Glutamatergic neuron (in vitro differentiated cells): Measurements from ENCODE around the gene SMC5. TPM values are rescaled to one million over a fixed set of nuclear protein-coding genes. Genes with fewer than 3 reads are reported as not detected.
A peak's percentile ranks its signal among the peaks of the same experiment; 100 is the strongest.
"Not testable (repeated sequence)": the region's sequence is repeated elsewhere in the genome, so short reads cannot be mapped to it uniquely, and the experiment has no call there.

ENCODE experiments used
- DNase-seq: peaks from one replicate; pipeline ENCODE4 v3.0.0; 2022
- H3K27ac Mint-ChIP-seq: one replicate; pipeline ENCODE4 v1.8.0; 2020; ENCODE audit warnings: mild to moderate bottlenecking, mixed read lengths, inconsistent platforms; ENCODE audit not compliant: unreplicated experiment
- H3K27me3 Mint-ChIP-seq: one replicate; pipeline ENCODE4 v1.8.0; 2020; ENCODE audit warnings: mild to moderate bottlenecking, moderate library complexity, mixed read lengths, inconsistent platforms; ENCODE audit not compliant: unreplicated experiment
- H3K36me3 Mint-ChIP-seq: one replicate; pipeline ENCODE4 v1.8.0; 2020; ENCODE audit warnings: mild to moderate bottlenecking, mixed read lengths, inconsistent platforms; ENCODE audit not compliant: unreplicated experiment
- H3K4me1 Mint-ChIP-seq: one replicate; pipeline ENCODE4 v1.8.0; 2020; ENCODE audit warnings: mild to moderate bottlenecking, low read depth, mixed read lengths, inconsistent platforms; ENCODE audit not compliant: unreplicated experiment
- H3K4me3 Mint-ChIP-seq: one replicate; pipeline ENCODE4 v1.8.0; 2020; ENCODE audit warnings: mild to moderate bottlenecking, mixed read lengths, inconsistent platforms; ENCODE audit not compliant: unreplicated experiment
- H3K9me3 Mint-ChIP-seq: one replicate; pipeline ENCODE4 v1.8.0; 2020; ENCODE audit warnings: mild to moderate bottlenecking, moderate library complexity, mixed read lengths, inconsistent platforms; ENCODE audit not compliant: unreplicated experiment
- total RNA-seq: library from RNA; stranded (reverse); fragmentation: NEBNext Ultra II Directional; extraction: Animal tissue kit (Norgen Biotek cat#: 25700); gene quantifications from one replicate; pipeline ENCODE4 v1.2.1, GENCODE V29; 2021; ENCODE audit not compliant: unreplicated experiment
- TF ChIP-seq, protein P1 (sequence below): fragments of 200-600 bp; sonication (generic); IDR thresholded peaks from one replicate; pipeline ENCODE4 v1.5.0; 2021; ENCODE audit not compliant: partially characterized antibody, unreplicated experiment

SMC5 gene
- total RNA-seq, 1 donor from 2014 or later = 16.5 TPM

DNA sequence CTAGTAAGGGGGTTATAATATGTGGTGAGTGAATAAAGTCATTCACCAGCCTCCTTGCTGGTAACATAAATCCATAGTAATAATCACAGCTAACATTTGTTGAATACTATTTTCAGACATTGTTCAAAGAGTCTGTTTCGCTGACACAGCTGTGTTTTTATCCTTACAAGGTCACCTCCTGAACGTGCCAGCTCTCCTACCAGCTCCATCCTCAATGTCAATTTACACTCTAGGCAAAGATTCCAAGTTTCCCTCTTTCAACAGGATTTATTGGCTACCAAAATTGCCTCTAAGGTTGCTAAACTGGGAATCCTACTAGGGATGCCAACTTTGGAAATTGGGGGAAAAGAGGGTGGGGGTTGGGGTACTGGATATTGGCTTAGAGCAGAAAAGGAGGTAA, 30.7 kb upstream of the SMC5 start:
- Mint-ChIP-seq H3K36me3 (no peaks in the 10 kb centered on the region), H3K4me3 (no peak overlapping the region), H3K4me1 (peaks cover 4% of the 10 kb centered on the region), H3K27me3 (peaks cover 1% of the 10 kb centered on the region), H3K9me3 (peaks cover 2% of the 10 kb centered on the region), H3K27ac (no peak overlapping the region)
- DNase-seq = no peak
- TF ChIP-seq, protein P1, sequence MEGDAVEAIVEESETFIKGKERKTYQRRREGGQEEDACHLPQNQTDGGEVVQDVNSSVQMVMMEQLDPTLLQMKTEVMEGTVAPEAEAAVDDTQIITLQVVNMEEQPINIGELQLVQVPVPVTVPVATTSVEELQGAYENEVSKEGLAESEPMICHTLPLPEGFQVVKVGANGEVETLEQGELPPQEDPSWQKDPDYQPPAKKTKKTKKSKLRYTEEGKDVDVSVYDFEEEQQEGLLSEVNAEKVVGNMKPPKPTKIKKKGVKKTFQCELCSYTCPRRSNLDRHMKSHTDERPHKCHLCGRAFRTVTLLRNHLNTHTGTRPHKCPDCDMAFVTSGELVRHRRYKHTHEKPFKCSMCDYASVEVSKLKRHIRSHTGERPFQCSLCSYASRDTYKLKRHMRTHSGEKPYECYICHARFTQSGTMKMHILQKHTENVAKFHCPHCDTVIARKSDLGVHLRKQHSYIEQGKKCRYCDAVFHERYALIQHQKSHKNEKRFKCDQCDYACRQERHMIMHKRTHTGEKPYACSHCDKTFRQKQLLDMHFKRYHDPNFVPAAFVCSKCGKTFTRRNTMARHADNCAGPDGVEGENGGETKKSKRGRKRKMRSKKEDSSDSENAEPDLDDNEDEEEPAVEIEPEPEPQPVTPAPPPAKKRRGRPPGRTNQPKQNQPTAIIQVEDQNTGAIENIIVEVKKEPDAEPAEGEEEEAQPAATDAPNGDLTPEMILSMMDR = no peak

DNA sequence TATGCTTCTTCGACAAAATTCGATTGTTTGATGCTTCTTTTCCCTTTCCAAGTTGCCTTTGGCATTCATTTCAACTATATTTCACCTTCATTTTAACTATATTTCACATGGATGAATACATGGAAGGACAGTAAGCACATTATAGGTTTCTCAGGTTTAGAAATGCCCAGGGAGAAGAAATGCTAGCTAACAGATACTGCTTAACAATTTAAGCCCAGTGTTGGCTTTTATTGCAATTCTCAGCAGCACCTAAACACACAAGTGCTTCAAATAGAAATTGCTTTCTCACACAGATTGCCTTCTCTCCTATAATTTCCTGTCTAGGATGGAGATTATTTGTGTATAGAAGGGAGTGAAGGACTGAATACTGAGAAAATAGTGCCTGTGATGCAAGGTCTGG, 30.2 kb upstream of the SMC5 start:
- Mint-ChIP-seq H3K4me1 (peaks cover 4% of the 10 kb centered on the region), H3K36me3 (peaks cover 2% of the 10 kb centered on the region), H3K27me3 (peaks cover 1% of the 10 kb centered on the region), H3K27ac (no peak overlapping the region), H3K4me3 (no peak overlapping the region), H3K9me3 (peaks cover 2% of the 10 kb centered on the region)
- TF ChIP-seq, protein P1 = no peak
- no peak for DNase-seq

DNA sequence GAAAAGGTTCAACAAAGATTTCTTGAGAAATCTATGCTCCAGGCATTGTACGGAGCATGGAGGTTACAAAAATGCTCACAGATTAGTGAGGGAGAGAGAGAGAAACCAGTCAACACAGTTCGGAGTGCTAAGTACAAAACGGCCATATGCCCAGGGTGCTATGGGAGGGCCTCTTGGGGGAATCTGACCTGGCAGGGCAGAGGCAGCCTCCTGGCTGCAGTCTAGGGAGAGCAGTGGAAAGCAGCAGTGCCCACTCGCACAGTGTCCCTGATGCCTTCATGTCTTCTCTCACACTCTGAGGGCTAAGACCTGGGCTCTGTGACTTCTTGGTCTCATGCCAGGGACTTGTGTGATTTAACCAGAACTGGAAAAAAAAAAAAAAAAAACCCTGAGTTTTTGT, 29.8 kb upstream of the SMC5 start:
- Mint-ChIP-seq H3K27me3 (peaks cover 6% of the 10 kb centered on the region), H3K36me3 (peaks cover 6% of the 10 kb centered on the region), H3K4me1 (peaks cover 4% of the 10 kb centered on the region), H3K27ac (no peak overlapping the region), H3K9me3 (peaks cover 2% of the 10 kb centered on the region), H3K4me3 (no peak overlapping the region)
- no peak for DNase-seq
- TF ChIP-seq, protein P1 = no peak

- H3K27ac Mint-ChIP-seq = no peak overlapping the region
- peaks cover 7% of the 10 kb centered on the region for H3K36me3 Mint-ChIP-seq
- H3K4me3 Mint-ChIP-seq = no peak overlapping the region
- TF ChIP-seq, protein P1 = peak; percentile 12
- peaks cover 2% of the 10 kb centered on the region for H3K9me3 Mint-ChIP-seq
- peaks cover 4% of the 10 kb centered on the region for H3K4me1 Mint-ChIP-seq
- no peak for DNase-seq
- H3K27me3 Mint-ChIP-seq = peaks cover 6% of the 10 kb centered on the region
Observed at GRCh38 chr9:70229579-70229978, 29.2 kb upstream of the SMC5 start.

GRCh38 chr9:70232476-70232875, 26.3 kb upstream of the SMC5 start:
- Mint-ChIP-seq H3K36me3 (peaks cover 7% of the 10 kb centered on the region), H3K27ac (no peak overlapping the region), H3K4me3 (no peak overlapping the region), H3K4me1 (peaks cover 4% of the 10 kb centered on the region), H3K27me3 (peaks cover 8% of the 10 kb centered on the region), H3K9me3 (peaks cover 4% of the 10 kb centered on the region)
- TF ChIP-seq, protein P1 = no peak
- no peak for DNase-seq

GRCh38 chr9:70234208-70234607, 24.6 kb upstream of the SMC5 start:
- not testable (repeated sequence) for H3K27me3 Mint-ChIP-seq, H3K27ac Mint-ChIP-seq, H3K4me3 Mint-ChIP-seq, H3K36me3 Mint-ChIP-seq, DNase-seq, H3K4me1 Mint-ChIP-seq, H3K9me3 Mint-ChIP-seq

GRCh38 chr9:70245952-70246351, 12.8 kb upstream of the SMC5 start:
- not testable (repeated sequence) for H3K27ac Mint-ChIP-seq, H3K9me3 Mint-ChIP-seq, H3K4me1 Mint-ChIP-seq, H3K27me3 Mint-ChIP-seq, H3K4me3 Mint-ChIP-seq, DNase-seq, H3K36me3 Mint-ChIP-seq
